ENCODE results near the gene IL3. TPM values are rescaled to one million over a fixed set of nuclear protein-coding genes. Genes with fewer than 3 reads are reported as not detected.

The IL3 gene
- total and polyA plus RNA-seq, 9 of the 15 experiments (the other 6 are each of a cell fraction or from before 2014, with no cell fraction given): not detected

DNA sequence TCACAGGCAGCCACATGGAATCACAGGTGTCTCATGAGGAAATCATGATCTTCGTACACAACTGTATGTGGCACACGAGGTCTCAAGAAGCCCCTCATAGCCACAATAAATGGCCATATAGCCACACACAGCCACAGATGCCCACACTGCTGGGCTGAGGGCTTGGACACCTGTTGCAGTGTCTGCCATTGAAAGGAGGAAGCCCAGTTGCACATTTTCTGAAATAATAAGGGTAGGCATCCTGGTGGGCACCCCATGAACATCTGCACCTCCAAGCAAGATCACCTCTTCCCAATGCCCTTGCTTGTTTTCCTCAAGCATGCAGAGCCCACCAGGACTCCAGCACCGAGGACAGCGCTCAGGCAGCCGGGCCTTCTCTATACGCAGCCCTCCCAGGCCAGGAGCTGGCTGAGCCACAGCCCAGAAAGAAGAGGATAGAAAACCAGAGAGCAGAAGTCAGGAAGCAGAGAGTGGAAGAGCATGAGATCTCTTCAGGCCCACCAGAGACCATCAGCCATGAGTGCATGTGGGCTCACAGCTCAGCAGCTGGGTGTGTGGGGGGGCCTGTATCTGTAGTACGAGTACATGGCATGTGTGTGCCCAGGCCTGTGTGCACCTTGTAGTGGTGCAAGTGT, 48.0 kb upstream of the IL3 start (continued):
- TF ChIP-seq NFYB (IDR thresholded peaks at IDR 0.05; ENCODE audit: extremely low read depth, insufficient read length): no peak
- no peak for TF ChIP-seq KLF1 (tag; IDR thresholded peaks at IDR 0.05)
- no peak for TF ChIP-seq MAZ (CRISPR knock-in tag; conservative IDR thresholded peaks at IDR 0.05 in 1 of 2, IDR thresholded peaks at IDR 0.05 in 1 of 2)
- TF ChIP-seq JUN (IDR thresholded peaks at IDR 0.05; ENCODE audit: borderline replicate concordance, low read depth, low read length): no peak
- no peak for TF ChIP-seq JUN (CRISPR knock-in tag; IDR thresholded peaks at IDR 0.05; ENCODE audit: borderline replicate concordance)
- TF ChIP-seq CBX3 (IDR thresholded peaks at IDR 0.05; ENCODE audit: borderline replicate concordance in 1 of 2, low read length in 2 of 2): peak in 1 of 2 experiments; percentile 13; a peak in 1 of 3 replicates
- TF ChIP-seq MED1 (CRISPR knock-in tag; IDR thresholded peaks at IDR 0.05; ENCODE audit: borderline replicate concordance): no peak
- TF ChIP-seq, protein P1, sequence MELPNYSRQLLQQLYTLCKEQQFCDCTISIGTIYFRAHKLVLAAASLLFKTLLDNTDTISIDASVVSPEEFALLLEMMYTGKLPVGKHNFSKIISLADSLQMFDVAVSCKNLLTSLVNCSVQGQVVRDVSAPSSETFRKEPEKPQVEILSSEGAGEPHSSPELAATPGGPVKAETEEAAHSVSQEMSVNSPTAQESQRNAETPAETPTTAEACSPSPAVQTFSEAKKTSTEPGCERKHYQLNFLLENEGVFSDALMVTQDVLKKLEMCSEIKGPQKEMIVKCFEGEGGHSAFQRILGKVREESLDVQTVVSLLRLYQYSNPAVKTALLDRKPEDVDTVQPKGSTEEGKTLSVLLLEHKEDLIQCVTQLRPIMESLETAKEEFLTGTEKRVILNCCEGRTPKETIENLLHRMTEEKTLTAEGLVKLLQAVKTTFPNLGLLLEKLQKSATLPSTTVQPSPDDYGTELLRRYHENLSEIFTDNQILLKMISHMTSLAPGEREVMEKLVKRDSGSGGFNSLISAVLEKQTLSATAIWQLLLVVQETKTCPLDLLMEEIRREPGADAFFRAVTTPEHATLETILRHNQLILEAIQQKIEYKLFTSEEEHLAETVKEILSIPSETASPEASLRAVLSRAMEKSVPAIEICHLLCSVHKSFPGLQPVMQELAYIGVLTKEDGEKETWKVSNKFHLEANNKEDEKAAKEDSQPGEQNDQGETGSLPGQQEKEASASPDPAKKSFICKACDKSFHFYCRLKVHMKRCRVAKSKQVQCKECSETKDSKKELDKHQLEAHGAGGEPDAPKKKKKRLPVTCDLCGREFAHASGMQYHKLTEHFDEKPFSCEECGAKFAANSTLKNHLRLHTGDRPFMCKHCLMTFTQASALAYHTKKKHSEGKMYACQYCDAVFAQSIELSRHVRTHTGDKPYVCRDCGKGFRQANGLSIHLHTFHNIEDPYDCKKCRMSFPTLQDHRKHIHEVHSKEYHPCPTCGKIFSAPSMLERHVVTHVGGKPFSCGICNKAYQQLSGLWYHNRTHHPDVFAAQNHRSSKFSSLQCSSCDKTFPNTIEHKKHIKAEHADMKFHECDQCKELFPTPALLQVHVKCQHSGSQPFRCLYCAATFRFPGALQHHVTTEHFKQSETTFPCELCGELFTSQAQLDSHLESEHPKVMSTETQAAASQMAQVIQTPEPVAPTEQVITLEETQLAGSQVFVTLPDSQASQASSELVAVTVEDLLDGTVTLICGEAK (IDR thresholded peaks at IDR 0.05): no peak
- TF ChIP-seq, protein P1 (CRISPR knock-in tag; IDR thresholded peaks at IDR 0.05): no peak
- TF ChIP-seq, protein P2, sequence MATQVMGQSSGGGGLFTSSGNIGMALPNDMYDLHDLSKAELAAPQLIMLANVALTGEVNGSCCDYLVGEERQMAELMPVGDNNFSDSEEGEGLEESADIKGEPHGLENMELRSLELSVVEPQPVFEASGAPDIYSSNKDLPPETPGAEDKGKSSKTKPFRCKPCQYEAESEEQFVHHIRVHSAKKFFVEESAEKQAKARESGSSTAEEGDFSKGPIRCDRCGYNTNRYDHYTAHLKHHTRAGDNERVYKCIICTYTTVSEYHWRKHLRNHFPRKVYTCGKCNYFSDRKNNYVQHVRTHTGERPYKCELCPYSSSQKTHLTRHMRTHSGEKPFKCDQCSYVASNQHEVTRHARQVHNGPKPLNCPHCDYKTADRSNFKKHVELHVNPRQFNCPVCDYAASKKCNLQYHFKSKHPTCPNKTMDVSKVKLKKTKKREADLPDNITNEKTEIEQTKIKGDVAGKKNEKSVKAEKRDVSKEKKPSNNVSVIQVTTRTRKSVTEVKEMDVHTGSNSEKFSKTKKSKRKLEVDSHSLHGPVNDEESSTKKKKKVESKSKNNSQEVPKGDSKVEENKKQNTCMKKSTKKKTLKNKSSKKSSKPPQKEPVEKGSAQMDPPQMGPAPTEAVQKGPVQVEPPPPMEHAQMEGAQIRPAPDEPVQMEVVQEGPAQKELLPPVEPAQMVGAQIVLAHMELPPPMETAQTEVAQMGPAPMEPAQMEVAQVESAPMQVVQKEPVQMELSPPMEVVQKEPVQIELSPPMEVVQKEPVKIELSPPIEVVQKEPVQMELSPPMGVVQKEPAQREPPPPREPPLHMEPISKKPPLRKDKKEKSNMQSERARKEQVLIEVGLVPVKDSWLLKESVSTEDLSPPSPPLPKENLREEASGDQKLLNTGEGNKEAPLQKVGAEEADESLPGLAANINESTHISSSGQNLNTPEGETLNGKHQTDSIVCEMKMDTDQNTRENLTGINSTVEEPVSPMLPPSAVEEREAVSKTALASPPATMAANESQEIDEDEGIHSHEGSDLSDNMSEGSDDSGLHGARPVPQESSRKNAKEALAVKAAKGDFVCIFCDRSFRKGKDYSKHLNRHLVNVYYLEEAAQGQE (IDR thresholded peaks at IDR 0.05; ENCODE audit: borderline replicate concordance): peak; percentile 99
- TF ChIP-seq, protein P2 (CRISPR knock-in tag; IDR thresholded peaks at IDR 0.05; ENCODE audit: low read depth): peak; percentile 94

All from K562 (cell line).